ENCODE results near the gene ABCA6.
"Not testable (repeated sequence)": the region's sequence is repeated elsewhere in the genome, so short reads cannot be mapped to it uniquely, and the experiment has no call there.

ABCA6 gene

DNA sequence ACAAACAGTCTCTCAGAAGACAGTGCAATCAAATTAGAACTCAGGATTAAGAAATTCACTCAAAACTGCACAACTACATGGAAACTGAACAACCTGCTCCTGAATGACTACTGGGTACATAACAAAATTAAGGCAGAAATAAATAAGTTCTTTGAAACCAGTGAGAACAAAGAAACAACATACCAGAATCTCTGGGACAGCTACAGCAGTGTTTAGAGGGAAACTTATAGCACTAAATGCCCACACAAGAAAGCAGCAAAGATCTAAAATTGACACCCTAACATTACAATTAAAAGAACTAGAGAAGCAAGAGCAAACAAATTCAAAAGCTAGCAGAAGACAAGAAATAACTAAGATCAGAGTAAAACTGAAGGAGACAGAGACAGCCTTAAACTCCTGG, 68.3 kb downstream of the ABCA6 start:
- DNase-seq (ENCODE audit: low spot score), result not testable (repeated sequence)

DNA sequence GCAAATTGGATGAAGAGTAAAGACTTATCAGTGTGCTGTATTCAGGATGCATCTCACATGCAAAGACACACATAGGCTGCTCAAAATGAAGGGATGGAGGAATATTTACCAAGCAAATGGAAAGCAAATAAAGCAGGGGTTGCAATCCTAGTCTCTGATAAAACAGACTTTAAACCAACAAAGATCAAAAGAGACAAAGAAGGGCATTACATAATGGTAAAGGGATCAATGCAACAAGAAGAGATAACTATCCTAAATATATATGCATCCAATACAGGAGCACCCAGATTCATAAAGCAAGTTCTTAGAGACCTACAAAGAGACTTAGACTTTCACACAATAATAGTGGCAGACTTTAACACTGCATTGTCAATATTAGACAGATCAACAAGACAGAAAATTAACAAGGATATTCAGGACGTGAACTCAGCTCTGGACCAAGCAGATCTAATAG, 68.9 kb downstream of the ABCA6 start:
- DNase-seq (ENCODE audit: low spot score), result not testable (repeated sequence)

DNA sequence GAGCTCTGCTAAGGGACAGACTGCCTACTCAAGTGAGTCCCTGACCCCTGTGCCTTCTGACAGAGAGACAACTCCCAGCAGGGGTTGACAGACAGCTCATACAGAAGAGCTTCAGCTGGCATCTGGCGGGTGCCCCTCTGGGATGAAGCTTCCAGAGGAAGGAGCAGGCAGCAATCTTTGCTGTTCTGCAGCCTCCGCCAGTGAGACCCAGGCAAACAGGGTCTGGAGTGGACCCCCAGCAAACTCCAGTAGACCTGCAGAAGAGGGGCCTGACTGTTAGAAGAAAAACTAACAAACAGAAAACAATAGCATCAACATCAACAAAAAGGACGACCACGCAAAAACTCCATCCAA, 70.5 kb downstream of the ABCA6 start:
- DNase-seq (ENCODE audit: low spot score), result not testable (repeated sequence)

DNA sequence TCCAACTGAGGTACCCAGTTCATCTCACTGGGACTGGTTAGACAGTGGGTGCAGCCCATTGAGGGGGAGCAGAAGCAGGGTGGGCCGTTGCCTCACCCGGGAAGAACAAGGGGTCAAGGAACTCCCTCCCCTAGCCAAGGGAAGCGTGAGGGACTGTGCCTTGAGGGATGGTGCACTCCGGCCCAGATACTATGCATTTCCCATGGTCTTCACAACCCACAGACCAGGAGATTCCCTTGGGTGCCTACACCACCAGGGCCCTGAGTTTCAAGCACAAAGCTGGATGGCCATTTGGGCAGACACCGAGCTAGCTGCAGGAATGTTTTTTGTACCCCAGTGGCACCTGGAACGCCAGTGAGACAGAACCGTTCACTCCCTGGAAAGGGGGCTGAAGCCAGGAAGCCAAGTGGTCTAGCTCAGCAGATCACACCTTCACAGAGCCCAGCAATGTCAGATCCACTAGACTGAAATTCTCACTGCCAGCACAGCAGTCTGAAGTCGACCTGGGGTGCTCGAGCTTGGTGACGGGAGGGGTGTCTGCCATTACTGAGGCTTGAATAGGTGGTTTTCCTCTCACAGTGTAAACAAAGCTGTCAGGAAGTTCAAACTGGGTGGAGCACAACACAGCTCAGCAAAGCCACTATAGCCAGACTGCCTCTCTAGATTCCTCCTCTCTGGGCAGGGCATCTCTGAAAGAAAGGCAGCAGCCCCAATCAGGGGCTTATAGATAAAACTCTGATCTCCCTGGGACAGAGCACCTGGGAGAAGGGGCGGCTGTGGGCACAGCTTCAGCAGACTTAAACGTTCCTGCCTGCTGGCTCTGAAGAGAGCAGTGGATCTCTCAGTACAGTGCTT, 71.1 kb downstream of the ABCA6 start:
- not testable (repeated sequence) for DNase-seq (ENCODE audit: low spot score)

DNA sequence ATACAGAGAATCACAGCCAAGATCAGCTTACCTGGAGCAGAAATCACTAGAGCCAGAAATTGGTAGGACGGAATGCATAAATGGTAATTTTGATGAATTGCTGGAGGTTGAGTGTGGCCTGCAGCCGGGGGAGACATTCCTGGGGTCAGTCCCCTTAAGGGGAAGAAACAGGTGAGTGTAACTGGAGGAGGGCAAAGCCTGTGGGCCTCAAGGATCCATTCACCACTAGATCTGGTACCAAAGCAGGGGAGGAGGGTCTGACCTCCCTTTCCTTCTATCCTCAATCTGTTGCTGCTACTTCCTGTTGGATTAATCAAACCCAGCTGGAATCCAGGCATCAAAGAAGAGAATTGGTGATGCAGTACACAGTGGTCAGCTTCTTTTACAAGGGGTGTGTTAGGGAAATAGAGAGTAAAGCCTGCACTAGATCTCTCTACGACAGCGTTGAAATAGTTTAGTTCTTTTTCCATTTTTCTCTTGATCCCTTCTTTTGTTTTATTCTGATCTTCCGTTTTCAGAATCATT, 72.4 kb downstream of the ABCA6 start:
- no peak for DNase-seq (ENCODE audit: low spot score)

DNA sequence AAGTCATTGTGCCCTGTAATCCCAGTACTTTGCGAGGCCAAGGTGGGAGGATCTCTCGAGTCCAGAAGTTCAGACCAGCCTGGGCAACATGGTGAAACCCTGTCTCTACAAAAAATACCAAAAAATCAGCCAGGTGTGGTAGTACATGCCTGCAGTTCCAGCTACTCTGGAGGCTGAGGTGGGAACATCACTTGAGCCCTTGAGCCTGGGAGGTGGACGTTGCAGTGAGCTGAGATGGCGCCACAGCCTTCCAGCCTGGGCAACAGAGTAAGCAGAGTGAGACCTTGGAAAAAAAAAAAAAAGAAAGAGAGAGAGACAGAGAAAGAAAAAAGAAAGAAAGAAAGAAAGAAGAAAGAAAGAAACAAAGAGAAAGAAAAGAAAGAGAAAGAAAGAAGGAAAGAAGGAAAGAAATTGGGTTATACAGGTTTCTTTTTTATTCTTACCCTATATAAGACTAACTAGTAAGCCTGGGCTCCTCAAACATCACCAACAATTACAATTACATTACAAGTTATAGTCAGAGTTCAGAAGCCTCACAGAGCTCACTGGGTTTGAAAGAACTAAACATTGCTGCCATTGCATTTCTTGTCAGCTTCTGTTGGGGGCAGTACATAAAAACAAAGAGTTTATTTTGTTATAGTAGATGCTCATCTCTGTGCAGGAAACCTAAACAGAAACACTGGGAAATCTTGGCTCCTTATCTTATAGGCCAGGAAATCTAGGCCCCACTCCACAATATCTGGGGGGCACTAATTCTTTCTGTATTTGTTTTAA, 74.2 kb downstream of the ABCA6 start:
- no peak for DNase-seq (ENCODE audit: low spot score)

DNA sequence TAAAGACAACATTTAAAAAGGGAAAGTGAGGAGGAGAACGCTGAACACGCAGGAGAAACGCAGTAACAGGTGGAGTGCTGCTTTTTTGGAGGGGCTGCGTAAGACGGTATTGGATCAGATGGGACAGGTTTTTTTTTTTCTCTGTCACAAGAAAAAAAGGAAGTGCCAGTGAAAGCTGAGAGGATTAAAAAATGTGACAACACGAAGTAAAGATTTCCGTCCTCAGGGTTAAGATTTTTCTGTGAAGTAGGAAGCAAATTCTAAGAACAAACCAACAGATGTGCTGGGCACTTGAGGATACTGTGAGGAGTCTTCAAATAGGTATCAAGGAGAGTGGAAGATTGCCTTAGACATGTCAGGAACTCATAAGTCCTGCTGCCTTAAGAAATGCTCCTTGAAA, 75.2 kb downstream of the ABCA6 start:
- DNase-seq (ENCODE audit: low spot score), result no peak

DNA sequence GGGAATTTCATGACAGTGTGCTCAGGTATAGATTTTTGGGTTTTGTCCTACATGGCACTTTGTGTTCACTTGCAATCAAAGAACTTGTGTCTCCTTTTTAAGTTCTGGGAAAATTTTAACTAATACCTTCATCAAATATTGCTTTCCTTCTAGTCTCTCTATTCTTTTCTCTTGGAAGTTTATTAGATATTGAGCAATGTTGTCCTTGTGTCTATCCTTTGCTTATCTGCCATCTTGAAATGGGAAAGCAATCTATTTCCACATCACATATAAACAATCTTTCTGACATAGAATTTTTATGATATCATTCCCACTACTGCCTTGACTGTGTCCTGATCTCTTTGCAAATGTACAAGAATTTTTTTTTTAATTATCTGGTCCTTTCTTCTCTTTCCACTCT, 76.6 kb downstream of the ABCA6 start:
- DNase-seq (ENCODE audit: low spot score), result no peak

DNA sequence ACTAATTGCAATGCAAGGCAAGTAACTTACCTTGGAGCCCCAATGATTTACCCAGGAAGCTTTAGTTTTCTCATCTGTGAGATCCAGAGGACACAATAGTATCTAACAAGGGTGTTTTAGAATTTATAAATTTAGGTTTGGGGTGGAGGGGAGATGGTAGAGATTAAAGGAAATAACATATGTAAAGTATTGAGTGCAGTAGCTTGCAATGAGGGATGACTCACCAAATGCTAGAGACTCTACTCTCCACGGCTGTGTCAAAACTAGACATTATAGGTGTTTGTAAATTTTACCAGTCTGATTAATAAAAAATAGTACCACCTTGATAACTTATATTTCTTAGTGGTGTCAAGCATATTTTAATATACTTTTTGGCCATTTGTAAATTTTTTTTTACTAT, 77.2 kb downstream of the ABCA6 start:
- no peak for DNase-seq (ENCODE audit: low spot score)

DNA sequence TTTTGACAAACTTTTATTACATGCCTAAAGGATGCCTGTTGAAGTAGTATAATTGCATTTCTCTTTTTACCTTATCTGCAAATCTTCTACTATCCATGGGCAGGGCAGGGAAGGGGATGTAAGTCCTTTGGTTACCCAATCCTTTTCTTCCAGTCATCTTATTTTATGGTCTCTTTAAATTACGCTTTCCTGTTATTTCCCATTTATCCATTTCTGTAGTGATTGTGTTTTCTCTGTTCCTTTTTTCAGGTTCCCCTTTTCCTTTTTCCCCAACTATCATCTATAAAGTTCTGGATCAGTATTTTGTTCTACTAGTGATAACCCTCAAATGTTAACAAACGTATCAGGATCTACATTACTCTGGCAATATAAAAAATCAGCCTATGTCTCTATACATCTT, 77.7 kb downstream of the ABCA6 start:
- no peak for DNase-seq (ENCODE audit: low spot score)

DNA sequence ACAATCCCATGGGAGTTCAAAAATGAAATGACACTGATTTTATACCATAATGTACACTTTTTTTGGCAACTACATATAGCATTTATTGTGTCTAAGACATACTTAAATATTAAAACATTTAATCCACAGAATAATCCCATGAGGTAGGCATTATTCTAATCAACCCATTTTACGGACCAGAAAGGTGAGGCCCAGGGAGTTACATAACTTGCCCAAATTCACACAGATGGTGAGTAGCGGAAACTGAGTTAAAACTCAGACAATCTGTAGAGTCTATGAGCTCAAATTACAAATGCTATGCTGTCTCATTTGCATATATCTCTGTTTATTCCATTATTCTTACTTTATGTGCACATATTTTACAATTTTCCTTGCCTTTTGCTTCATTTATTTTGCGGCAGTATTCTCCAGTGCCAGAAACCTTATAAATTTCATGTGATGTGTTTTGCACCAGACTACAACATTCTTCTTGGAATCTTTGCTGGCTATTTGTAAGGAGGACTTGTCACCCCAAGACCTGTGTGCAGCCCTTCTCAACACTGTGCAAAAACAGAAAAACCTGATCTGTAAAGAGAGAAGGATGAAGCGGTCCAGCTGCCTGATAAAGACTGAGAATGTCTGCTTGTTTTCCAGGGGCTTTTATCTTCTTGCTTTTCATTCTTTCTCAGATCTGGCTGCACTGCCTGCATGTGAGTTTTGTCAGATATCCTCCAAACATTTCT, 78.7 kb downstream of the ABCA6 start:
- DNase-seq (ENCODE audit: low spot score), result no peak

DNA sequence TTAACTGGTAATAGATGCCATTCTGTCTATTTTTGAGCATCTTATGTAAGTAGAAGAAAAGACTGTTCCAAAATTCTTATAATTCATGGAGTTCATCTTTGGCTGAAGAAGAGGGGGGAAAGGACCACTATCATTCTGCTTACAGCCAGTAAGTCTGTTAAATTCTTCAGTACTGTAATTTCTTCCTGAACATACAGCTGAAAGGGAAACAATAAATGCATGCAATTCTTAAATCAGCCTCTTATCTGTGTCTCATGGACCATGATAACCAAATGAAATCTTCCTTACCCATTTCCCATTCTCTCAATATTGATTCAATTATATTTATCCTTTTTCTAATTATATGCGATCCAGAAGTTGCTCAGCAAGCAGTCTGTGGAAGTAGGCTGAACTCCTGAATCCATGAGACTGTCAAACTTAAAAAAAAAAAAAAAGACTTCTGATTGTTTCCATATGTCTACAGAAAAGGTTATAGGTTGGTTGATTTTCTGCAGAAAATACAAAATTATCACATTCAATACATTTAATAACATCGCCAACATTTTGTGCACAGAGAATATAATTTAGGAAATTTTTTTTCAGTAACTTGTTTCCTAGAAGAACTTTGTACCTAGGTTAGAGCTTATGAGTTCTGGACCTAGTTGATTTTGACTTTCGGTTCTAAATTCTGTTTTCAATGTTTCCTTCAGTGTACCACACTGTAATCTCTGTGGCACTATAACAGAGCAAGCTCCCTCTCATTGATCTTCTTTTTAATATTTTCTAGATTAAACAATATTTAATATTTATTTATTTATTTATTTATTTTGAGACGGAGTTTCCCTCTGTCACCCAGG, 79.8 kb downstream of the ABCA6 start:
- DNase-seq (ENCODE audit: low spot score), result no peak

DNA sequence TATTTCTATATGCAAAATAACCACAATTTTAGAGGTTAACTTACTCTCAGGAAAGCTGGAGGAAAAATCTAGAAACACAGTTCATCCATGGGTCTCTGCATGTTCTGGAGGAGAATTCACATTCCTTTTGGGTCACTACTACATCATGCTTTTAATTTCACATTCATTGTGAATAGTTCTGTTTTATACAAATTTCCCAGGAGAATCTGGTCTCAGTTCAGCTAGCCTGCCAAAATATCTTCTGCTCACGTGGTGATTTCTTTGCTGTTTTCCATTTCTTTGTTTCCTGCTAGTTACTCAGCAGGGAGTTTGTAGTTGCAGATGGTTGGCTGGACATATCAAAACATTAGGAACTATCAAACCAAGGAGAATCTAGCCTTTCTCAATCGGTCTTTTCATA, 80.9 kb downstream of the ABCA6 start, which contains the start of gene ABCA9:
TSS of gene ABCA9 (minus strand) at position 106 of the 400 bp plus-strand sequence. CDS start 9,801 bp downstream, outside the sequence.
- no peak for DNase-seq (ENCODE audit: low spot score)

DNA sequence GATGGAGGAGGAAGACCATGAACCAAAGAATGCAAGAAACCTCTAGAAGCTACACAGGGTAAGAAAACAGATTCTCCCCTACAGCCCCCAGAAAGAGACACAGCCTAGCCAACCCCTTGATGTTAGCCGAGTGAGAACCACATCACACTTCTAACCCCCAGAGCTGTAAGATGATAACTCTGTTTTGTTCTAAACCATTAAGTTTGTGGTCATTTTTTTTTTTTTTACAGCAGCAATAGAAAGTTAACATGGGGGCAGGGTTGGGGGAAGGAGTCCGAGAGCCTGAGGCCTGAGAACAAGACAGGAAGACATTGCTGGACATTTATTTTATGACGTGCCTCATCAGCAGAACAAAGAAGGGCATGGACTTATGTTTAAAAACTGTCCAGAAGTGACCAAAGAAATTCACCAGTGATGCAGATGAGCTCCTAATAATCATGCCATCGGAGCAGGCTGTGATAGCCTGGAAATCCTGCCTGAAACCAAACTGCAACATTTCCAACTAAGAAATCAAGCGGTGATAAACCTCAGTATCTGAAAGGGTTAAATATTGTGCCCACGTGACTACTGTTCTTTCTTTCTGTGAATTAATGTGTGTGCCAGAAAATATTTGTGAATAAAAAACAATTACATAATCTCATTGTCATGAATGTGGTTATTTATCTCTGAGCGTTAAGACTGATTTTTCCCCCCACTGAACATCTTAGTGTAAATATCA, 82.1 kb downstream of the ABCA6 start:
- DNase-seq (ENCODE audit: low spot score), result no peak

DNA sequence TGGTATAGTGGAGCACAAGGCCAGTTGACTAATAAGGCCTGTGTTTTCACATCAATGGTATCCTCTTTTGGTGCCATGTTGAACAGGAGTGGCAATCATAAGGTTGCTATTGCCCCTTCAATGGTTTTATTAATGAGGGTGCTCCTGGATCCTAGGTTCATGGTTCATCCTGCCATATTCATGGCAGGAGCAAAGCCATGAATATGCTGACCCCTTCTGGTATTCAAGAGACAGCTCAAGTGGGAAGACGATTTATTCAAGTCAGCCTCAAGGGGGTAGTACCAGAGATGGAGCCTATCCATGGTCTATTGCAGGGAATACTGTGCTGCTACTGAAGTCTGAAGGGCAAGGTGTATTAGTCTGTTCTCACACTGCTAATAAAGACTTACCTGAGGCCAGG, 83.5 kb downstream of the ABCA6 start:
- no peak for DNase-seq (ENCODE audit: low spot score)

DNA sequence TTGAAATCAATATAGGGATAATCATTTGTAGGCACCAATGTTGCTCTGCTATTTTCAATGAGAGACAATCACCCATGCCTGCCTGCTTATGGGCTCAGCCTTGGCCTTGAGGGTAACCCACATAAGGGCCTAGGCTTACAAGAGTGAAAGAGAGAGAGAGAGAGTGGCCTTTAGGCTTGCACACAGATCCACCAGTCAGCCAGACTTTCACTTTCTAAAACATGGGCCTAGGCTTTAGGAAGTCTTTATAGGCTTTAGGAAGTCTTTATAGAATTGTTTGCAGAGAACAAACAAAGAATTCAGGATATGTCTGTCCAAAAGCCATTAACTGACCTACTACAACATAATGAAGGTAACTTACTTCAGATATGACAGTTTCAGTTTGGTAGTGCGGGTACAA, 84.4 kb downstream of the ABCA6 start:
- DNase-seq (ENCODE audit: low spot score), result no peak

DNA sequence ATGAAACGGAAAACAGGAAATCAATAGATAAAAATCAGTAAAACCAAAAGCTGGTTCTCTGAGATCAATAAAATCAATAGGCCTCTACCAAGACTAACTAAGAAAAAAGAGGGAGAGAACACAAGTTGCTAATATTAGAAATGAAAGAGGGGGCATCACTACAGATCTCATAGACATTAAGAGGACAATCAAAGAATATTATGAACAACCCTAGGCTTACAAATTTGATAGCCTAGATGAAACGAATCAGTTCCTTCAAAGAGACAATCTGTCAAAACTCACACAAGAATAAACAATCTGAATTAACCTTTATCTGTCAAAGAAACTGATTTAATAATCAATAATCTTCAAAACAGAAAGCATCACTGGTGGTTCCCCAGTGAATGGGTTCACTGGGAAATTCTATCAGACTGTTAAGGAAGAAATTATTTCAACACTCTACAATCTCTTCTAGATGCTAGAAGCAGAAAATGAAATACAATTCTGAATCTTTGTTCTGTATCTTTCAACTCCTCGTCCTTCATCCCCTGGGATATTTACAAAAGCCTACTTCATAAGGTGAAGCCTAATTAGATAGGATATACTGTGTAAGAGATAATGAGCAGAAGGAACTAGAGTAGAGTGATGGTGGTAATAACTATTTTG, 85.4 kb downstream of the ABCA6 start:
- DNase-seq (ENCODE audit: low spot score), result no peak

DNA sequence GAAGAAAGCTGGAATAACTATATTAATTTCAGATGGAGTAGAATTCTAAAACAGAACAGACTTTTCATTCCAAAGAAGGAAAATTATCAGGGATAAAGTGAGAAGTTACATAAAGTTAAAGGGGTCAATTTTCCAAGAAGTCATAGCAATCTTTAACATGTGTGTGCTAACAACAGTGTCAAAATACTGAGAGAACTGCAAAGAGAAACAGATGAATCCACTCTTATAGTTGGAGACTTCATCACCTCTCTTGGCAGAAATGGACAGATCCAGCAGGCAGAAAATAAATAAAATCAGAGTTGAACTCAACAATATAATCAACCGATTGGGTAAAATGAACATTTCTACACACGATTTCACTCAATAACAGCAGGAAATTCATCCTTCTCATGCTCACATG, 86.4 kb downstream of the ABCA6 start:
- DNase-seq (ENCODE audit: low spot score), result no peak

DNA sequence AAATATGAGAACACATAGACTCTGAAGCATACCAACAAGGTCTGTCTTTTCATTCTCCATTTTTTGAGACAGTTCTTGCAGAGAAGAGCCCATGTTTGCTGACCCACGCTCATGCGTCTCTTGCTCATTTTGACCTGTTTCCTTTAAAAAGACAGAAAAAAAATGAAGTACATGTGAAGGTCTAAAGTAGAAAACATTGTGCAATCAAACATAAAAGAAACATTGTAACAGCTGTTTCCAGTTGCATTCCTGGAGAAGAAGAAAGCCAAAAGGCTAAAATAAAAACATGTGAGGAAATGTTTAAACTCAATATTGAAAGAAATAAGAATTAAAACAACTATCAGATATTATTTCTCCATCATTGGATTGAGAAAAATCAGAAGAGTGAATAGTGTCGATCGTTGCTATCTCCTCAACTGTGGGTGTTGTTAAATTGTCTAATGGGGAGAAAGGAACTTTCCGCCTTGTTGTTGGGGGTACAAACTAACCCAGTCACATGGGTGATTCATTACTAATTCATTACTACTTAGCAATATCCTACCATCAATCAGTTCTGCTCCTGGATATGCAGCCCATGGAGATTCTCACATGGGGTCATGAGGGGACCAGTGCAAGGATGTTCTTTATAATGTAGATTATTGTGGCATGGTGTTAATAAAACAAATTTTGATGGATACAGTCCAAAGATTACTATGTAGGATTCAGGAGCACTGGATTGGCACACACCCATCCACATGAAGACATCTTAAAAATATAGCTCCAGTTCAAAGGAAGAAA, 90.5 kb downstream of the ABCA6 start:
- no peak for DNase-seq (ENCODE audit: low spot score)

Data from hematopoietic multipotent progenitor cell treated with erythropoietin and hydrocortisone succinate and interleukin-3 and kit ligand, for 17 days (in vitro differentiated cells).